Gastroesophageal sphincter (tissue), 4 donors: ENCODE data around the gene TENM3. TPM values are rescaled to one million over a fixed set of nuclear protein-coding genes. Genes with fewer than 3 reads are reported as not detected.

Source experiments
- ATAC-seq: fragments of 150-250 bp; one replicate; pipeline ENCODE4 v1.9.1; 2016; ENCODE audit warnings: mild to moderate bottlenecking, moderate library complexity
- H3K27ac ChIP-seq, 4 donors: fragments of 200-600 bp; sonication (generic) in 3 of 4; 1 replicate in 3 of 4; 2 replicates in 1 of 4; pipeline ENCODE4 v1.5.1; 2016 to 2019
- H3K27me3 ChIP-seq: fragments of 200-600 bp; sonication (generic); one replicate; pipeline ENCODE4 v1.5.1; 2019
- H3K36me3 ChIP-seq, 2 donors: fragments of 200-600 bp; sonication (generic); one replicate each; pipeline ENCODE4 v1.5.1; 2019; ENCODE audit warnings: control low read depth in 1 of 2
- H3K4me1 ChIP-seq, 3 donors: fragments of 200-600 bp; sonication (generic); 1 replicate in 2 of 3; 2 replicates in 1 of 3; pipeline ENCODE4 v1.5.1; 2016 to 2019; ENCODE audit warnings: control low read depth in 2 of 3
- H3K4me3 ChIP-seq, 2 donors: fragments of 200-600 bp; sonication (generic); one replicate each; pipeline ENCODE4 v1.5.1; 2019; ENCODE audit warnings: mild to moderate bottlenecking in 1 of 2, moderate library complexity in 1 of 2
- H3K9me3 ChIP-seq, 3 donors: fragments of 200-600 bp; sonication (generic); one replicate each; pipeline ENCODE4 v1.5.1; 2017 to 2019; ENCODE audit warnings: control low read depth in 2 of 3
- EP300 ChIP-seq: sonication (generic); formaldehyde crosslinking; IDR thresholded peaks from one replicate; pipeline ENCODE4 v1.6.1; 2017; ENCODE audit warnings: antibody characterized with exemption, mild to moderate bottlenecking
- POLR2A ChIP-seq, 2 donors: fragments of 450-650 bp; IDR thresholded peaks; one replicate each; pipeline ENCODE4 v1.6.1; 2017; ENCODE audit warnings: antibody characterized with exemption in 2 of 2, mild to moderate bottlenecking in 2 of 2, moderate library complexity in 1 of 2
- POLR2AphosphoS5 ChIP-seq: sonication (generic); formaldehyde crosslinking; IDR thresholded peaks from one replicate; pipeline ENCODE4 v1.6.1; 2017; ENCODE audit warnings: antibody characterized with exemption
- WGBS, 2 donors: methylation state at CpG; one replicate each; pipeline ENCODE4 v1.1.5; 2018; ENCODE audit warnings: low coverage in 1 of 2; 5-methylcytosine and 5-hydroxymethylcytosine counted together
- total RNA-seq, 4 donors: library from RNA; depleted of rRNA; stranded (reverse); fragments of >200 nt; gene quantifications; one replicate each; pipeline ENCODE4 v1.1.0, GENCODE V29; 2016
- TF ChIP-seq, protein P1 (sequence below), 4 experiments: fragments of 200-600 bp in 2 of 4; fragments of 450-650 bp in 2 of 4; sonication (generic) in 1 of 4; IDR thresholded peaks; one replicate each; pipeline ENCODE4 v1.5.1; 2017 to 2019; ENCODE audit warnings: antibody characterized with exemption in 4 of 4, mild to moderate bottlenecking in 2 of 4, moderate library complexity in 2 of 4

TENM3 gene
- total RNA-seq, 4 donors from 2014 or later: 8.2 to 39.9 (median 15.8) TPM

- no peaks in the 10 kb centered on the region for H3K36me3 ChIP-seq
- no peak overlapping the region for H3K27ac ChIP-seq
- ATAC-seq: no peak
- H3K9me3 ChIP-seq: no peaks in the 10 kb centered on the region
- WGBS, 2 donors: 57 to 92% methylated on average over 1 to 5 of the region's 5 CpGs
- no peak overlapping the region for H3K4me3 ChIP-seq
- no peaks in the 10 kb centered on the region for H3K27me3 ChIP-seq
- no peaks in the 10 kb centered on the region for H3K4me1 ChIP-seq
- TF ChIP-seq POLR2A (IDR thresholded peaks at IDR 0.05) (no peak), EP300 (no peak), POLR2AphosphoS5 (no peak)
- TF ChIP-seq, protein P1, sequence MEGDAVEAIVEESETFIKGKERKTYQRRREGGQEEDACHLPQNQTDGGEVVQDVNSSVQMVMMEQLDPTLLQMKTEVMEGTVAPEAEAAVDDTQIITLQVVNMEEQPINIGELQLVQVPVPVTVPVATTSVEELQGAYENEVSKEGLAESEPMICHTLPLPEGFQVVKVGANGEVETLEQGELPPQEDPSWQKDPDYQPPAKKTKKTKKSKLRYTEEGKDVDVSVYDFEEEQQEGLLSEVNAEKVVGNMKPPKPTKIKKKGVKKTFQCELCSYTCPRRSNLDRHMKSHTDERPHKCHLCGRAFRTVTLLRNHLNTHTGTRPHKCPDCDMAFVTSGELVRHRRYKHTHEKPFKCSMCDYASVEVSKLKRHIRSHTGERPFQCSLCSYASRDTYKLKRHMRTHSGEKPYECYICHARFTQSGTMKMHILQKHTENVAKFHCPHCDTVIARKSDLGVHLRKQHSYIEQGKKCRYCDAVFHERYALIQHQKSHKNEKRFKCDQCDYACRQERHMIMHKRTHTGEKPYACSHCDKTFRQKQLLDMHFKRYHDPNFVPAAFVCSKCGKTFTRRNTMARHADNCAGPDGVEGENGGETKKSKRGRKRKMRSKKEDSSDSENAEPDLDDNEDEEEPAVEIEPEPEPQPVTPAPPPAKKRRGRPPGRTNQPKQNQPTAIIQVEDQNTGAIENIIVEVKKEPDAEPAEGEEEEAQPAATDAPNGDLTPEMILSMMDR (IDR thresholded peaks at IDR 0.05): no peak
Measured at GRCh38 chr4:182619660-182620059, 376.5 kb downstream of the TENM3 start.

- WGBS, 2 donors: 70 to 80% methylated on average over 8 of the region's 10 CpGs
- H3K9me3 ChIP-seq: no peaks in the 10 kb centered on the region
- no peaks in the 10 kb centered on the region for H3K36me3 ChIP-seq
- no peaks in the 10 kb centered on the region for H3K4me1 ChIP-seq
- no peak overlapping the region for H3K27ac ChIP-seq
- no peaks in the 10 kb centered on the region for H3K27me3 ChIP-seq
- TF ChIP-seq POLR2AphosphoS5 (no peak), POLR2A (IDR thresholded peaks at IDR 0.05) (no peak), EP300 (no peak)
- TF ChIP-seq, protein P1 (IDR thresholded peaks at IDR 0.05): no peak
- no peak for ATAC-seq
- no peak overlapping the region for H3K4me3 ChIP-seq
Measured at GRCh38 chr4:182620111-182620980, 377.1 kb downstream of the TENM3 start.

DNA sequence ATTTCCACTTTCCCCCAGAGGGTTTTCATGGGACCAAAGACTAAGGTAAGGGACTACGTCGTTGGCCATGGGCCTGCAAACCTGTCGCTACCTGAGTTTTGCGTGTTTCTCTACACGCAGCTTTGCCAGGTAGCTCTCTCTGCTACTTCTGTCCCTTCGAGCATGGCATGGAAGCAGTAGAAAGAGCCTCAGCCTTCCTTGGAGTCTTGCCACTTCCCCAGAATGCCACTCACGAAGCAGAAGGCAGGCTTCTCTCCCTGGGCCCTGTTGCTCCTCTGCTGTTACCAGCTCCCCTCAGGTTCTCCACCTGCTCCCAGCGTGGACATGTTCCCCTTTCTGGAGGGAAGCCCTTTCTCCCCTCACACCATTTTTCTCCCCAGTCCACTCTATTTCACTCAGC lies 381.1 kb downstream of the TENM3 start:
- WGBS, 2 donors: 83 to 84% methylated on average over 4 to 8 of the region's 8 CpGs
- ATAC-seq: no peak
- Histone ChIP-seq H3K27me3 (no peaks in the 10 kb centered on the region), H3K27ac (no peak overlapping the region), H3K9me3 (no peaks in the 10 kb centered on the region), H3K4me1 (no peaks in the 10 kb centered on the region), H3K36me3 (no peaks in the 10 kb centered on the region), H3K4me3 (no peak overlapping the region)
- TF ChIP-seq EP300 (no peak), POLR2AphosphoS5 (no peak), POLR2A (IDR thresholded peaks at IDR 0.05) (no peak)
- TF ChIP-seq, protein P1 (IDR thresholded peaks at IDR 0.05): no peak

DNA sequence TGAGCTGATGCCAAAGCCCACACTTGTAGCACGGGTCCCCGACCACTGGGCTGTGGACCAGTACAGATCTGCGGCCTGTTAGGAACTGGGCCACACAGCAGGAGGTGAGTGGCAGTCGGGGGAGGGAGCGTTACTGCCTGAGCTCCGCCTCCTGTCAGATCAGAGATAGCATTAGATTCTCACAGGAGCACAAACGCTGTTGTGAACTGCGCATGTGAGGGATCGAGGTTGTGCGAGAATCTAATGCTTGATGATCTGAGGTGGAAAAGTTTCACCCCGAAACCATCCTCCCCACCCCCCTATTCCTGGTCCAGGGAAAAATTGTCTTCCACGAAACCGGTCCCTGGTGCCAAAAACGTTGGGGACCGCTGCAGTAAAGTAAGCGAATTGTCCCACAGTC lies 382.0 kb downstream of the TENM3 start:
- no peaks in the 10 kb centered on the region for H3K27me3 ChIP-seq
- ATAC-seq: no peak
- H3K27ac ChIP-seq: no peak overlapping the region
- no peaks in the 10 kb centered on the region for H3K9me3 ChIP-seq
- no peaks in the 10 kb centered on the region for H3K36me3 ChIP-seq
- no peaks in the 10 kb centered on the region for H3K4me1 ChIP-seq
- TF ChIP-seq POLR2AphosphoS5: no peak
- no peak for TF ChIP-seq POLR2A (IDR thresholded peaks at IDR 0.05)
- TF ChIP-seq, protein P1 (IDR thresholded peaks at IDR 0.05): no peak
- TF ChIP-seq EP300: no peak
- WGBS, 2 donors: 80 to 90% methylated on average over 1 to 11 of the region's 16 CpGs
- H3K4me3 ChIP-seq: no peak overlapping the region

DNA sequence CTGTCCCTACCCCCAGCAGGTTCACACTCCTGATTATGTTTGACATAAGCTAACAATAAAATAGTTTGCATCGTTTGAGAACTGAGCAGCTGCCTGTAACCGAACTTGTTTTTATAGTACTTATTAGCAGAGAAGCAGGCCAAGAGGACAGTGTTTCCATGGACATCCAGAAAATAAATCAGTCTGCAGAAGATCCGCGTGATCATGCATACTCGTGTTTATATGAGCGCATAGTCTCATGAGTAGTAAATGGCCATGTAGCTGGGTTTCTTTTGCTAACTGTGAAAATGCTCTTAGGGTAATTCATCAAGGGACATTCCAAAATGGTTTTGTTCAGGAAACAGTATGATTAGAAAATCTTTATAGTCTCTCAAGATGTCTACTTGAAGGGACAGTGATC lies 384.8 kb downstream of the TENM3 start:
- no peak for ATAC-seq
- WGBS, 2 donors: 33 to 65% methylated on average over 6 of the region's 6 CpGs
- Histone ChIP-seq H3K27ac (no peak overlapping the region), H3K36me3 (no peaks in the 10 kb centered on the region), H3K9me3 (no peaks in the 10 kb centered on the region), H3K4me3 (no peak overlapping the region), H3K27me3 (no peaks in the 10 kb centered on the region), H3K4me1 (no peaks in the 10 kb centered on the region)
- TF ChIP-seq EP300: no peak
- TF ChIP-seq, protein P1 (IDR thresholded peaks at IDR 0.05): no peak
- no peak for TF ChIP-seq POLR2AphosphoS5
- no peak for TF ChIP-seq POLR2A (IDR thresholded peaks at IDR 0.05)
